Measurements from ENCODE around the gene CD68. TPM values are rescaled to one million over a fixed set of nuclear protein-coding genes. Genes with fewer than 3 reads are reported as not detected.

CD68 gene
- polyA plus RNA-seq, 3 donors = 642 to 884 (median 744) TPM

GRCh38 chr17:7541074-7541621 lies 38.3 kb upstream of the CD68 start:
- no peak for DNase-seq
- no peak overlapping the region for H3K27ac ChIP-seq (ENCODE audit: low read depth in 1 of 2, low read length in 2 of 2)
- Mint-ChIP-seq H3K4me3 (no peak overlapping the region), H3K27me3 (ENCODE audit: low read depth in 3 of 3) (peaks cover 4 to 7% (median 5%) of the 10 kb centered on the region in 3 donors), H3K27ac (no peak overlapping the region), H3K9me3 (peaks cover 12 to 25% (median 18%) of the 10 kb centered on the region in 7 donors), H3K36me3 (no peaks in the 10 kb centered on the region), H3K4me1 (no peaks in the 10 kb centered on the region)
- TF ChIP-seq CTCF (IDR thresholded peaks at IDR 0.05) = no peak
- no peaks in the 10 kb centered on the region for H3K27me3 ChIP-seq (ENCODE audit: control insufficient read depth in 2 of 2, insufficient read depth in 2 of 2, low read length in 2 of 2)
- WGBS (ENCODE audit: insufficient coverage) = 100% methylated on average over 6 of the region's 9 CpGs
- no peaks in the 10 kb centered on the region for H3K36me3 ChIP-seq (replicated peaks in 1 of 2; ENCODE audit: control insufficient read depth in 1 of 2, insufficient read depth in 2 of 2, low read length in 2 of 2)
- no peaks in the 10 kb centered on the region for H3K79me2 ChIP-seq (ENCODE audit: insufficient read depth, low read length)
- no peak overlapping the region for H3K4me3 ChIP-seq (replicated peaks in 1 of 3; ENCODE audit: low read depth in 2 of 3, low read length in 3 of 3)
- intact Hi-C loops (cut with micrococcal nuclease) = no loop called here
- H4K20me1 ChIP-seq (ENCODE audit: insufficient read depth, low read length) = no peaks in the 10 kb centered on the region
- no peak overlapping the region for H3K4me2 ChIP-seq (replicated peaks; ENCODE audit: extremely low read depth, low read length, poor library complexity, severe bottlenecking)
- no peak overlapping the region for H2AFZ ChIP-seq (ENCODE audit: insufficient read depth, low read depth, low read length, poor library complexity, severe bottlenecking)
- peaks cover 17 to 20% of the 10 kb centered on the region in 2 donors for H3K9me3 ChIP-seq (replicated peaks in 1 of 2; ENCODE audit: control insufficient read depth in 1 of 2, insufficient read depth in 1 of 2, low read length in 2 of 2)
- no peak overlapping the region for H3K9ac ChIP-seq (ENCODE audit: insufficient read depth, low read length, poor library complexity, severe bottlenecking)
- no peaks in the 10 kb centered on the region for H3K4me1 ChIP-seq (ENCODE audit: control insufficient read depth in 1 of 2, insufficient read depth in 2 of 2, low read length in 2 of 2)

GRCh38 chr17:7544911-7545310 lies 34.5 kb upstream of the CD68 start:
- Histone ChIP-seq H3K36me3 (replicated peaks in 1 of 2; ENCODE audit: control insufficient read depth in 1 of 2, insufficient read depth in 2 of 2, low read length in 2 of 2) (no peaks in the 10 kb centered on the region), H3K4me1 (ENCODE audit: control insufficient read depth in 1 of 2, insufficient read depth in 2 of 2, low read length in 2 of 2) (peaks cover 14 to 16% of the 10 kb centered on the region in 2 donors), H3K27ac (ENCODE audit: low read depth in 1 of 2, low read length in 2 of 2) (no peak overlapping the region), H2AFZ (ENCODE audit: insufficient read depth, low read depth, low read length, poor library complexity, severe bottlenecking) (no peak overlapping the region), H3K4me3 (replicated peaks in 1 of 3; ENCODE audit: low read depth in 2 of 3, low read length in 3 of 3) (no peak overlapping the region), H3K79me2 (ENCODE audit: insufficient read depth, low read length) (peaks cover 15% of the 10 kb centered on the region), H3K4me2 (replicated peaks; ENCODE audit: extremely low read depth, low read length, poor library complexity, severe bottlenecking) (no peak overlapping the region), H3K27me3 (ENCODE audit: control insufficient read depth in 2 of 2, insufficient read depth in 2 of 2, low read length in 2 of 2) (no peaks in the 10 kb centered on the region), H3K9me3 (replicated peaks in 1 of 2; ENCODE audit: control insufficient read depth in 1 of 2, insufficient read depth in 1 of 2, low read length in 2 of 2) (no peaks in the 10 kb centered on the region), H4K20me1 (ENCODE audit: insufficient read depth, low read length) (no peaks in the 10 kb centered on the region), H3K9ac (ENCODE audit: insufficient read depth, low read length, poor library complexity, severe bottlenecking) (no peak overlapping the region)
- no peak for DNase-seq
- Mint-ChIP-seq H3K36me3 (peaks cover 0 to under 1% of the 10 kb centered on the region in 2 donors), H3K4me1 (peaks cover 18% of the 10 kb centered on the region), H3K4me3 (no peak overlapping the region), H3K27me3 (ENCODE audit: low read depth in 3 of 3) (peaks cover 5 to 13% (median 11%) of the 10 kb centered on the region in 3 donors), H3K27ac (no peak overlapping the region), H3K9me3 (no peaks in the 10 kb centered on the region)
- WGBS (ENCODE audit: insufficient coverage) = 100% methylated on average over 2 of the region's 6 CpGs
- no peak for TF ChIP-seq CTCF (IDR thresholded peaks at IDR 0.05)
- intact Hi-C loops (cut with micrococcal nuclease) = no loop called here

Data from CD14-positive monocyte (primary cell).